Measurements from ENCODE around the gene CCDC73. TPM values are rescaled to one million over a fixed set of nuclear protein-coding genes. Genes with fewer than 3 reads are reported as not detected.

Gene CCDC73
- not detected for total RNA-seq
- under 1 TPM in 1 of 2 donors, not detected in 1; 0.01 TPM for polyA plus RNA-seq
- long read RNA-seq, donor 1, result 0 reads
- long read RNA-seq, donor 2, partial matches to known transcripts, result 0 of 1 reads
- long read RNA-seq, donor 2, other reads (novel, unspliced or antisense), result 1 of 1 reads
- long read RNA-seq, donor 3, result 0 reads

GRCh38 chr11:32794439-32794838 lies at the start of gene CCDC73:
CCDC73 (minus strand) TSS chr11:32794662; CDS start chr11:32760243, 34,419 bp downstream.
- DNase-seq (no peak), ATAC-seq (no peak)
- peaks cover 0 to 7% (median 0%) of the 10 kb centered on the region in 12 donors for H3K4me1 ChIP-seq
- intact Hi-C loops (cut with DNase I), result loop anchor here (5.0 to 10.0 kb wide), 7 partner anchors 80 to 472 kb away; partner anchors contain the start of gene EIF3M (in 1 of the 10)
- 90 to 94% (median 92%) methylated on average over 11 to 12 of the region's 12 CpGs for WGBS, 4 donors
- peaks cover 0 to 11% (median 0%) of the 10 kb centered on the region in 9 donors for H3K27me3 ChIP-seq
- H3K9me3 ChIP-seq, result no peaks in the 10 kb centered on the region
- TF ChIP-seq POLR2A (IDR thresholded peaks at IDR 0.05) (no peak), CTCF (IDR thresholded peaks at IDR 0.05) (no peak)
- no peak within 1 kb of the TSS for H3K27ac ChIP-seq
- H3K4me3 ChIP-seq, result no peak within 1 kb of the TSS
- no peaks in the 10 kb centered on the region for H3K36me3 ChIP-seq

GRCh38 chr11:32843544-32843943 lies 49.1 kb upstream of the CCDC73 start:
- WGBS, 4 donors, result 63 to 80% (median 72%) methylated on average over 3 of the region's 3 CpGs
- TF ChIP-seq CTCF (IDR thresholded peaks at IDR 0.05), result no peak
- TF ChIP-seq POLR2A (IDR thresholded peaks at IDR 0.05), result no peak
- no peaks in the 10 kb centered on the region for H3K4me1 ChIP-seq
- H3K27ac ChIP-seq, result no peak overlapping the region
- no peak overlapping the region for H3K4me3 ChIP-seq
- DNase-seq, result no peak
- peaks cover 0 to 5% (median 0%) of the 10 kb centered on the region in 12 donors for H3K9me3 ChIP-seq
- no peaks in the 10 kb centered on the region for H3K36me3 ChIP-seq
- intact Hi-C loops (cut with DNase I), result no loop called here
- H3K27me3 ChIP-seq, result peaks cover 0 to 5% (median 0%) of the 10 kb centered on the region in 9 donors
- ATAC-seq, result no peak

- TF ChIP-seq POLR2A (IDR thresholded peaks at IDR 0.05) (no peak), CTCF (IDR thresholded peaks at IDR 0.05) (no peak)
- ATAC-seq, result no peak
- H3K27me3 ChIP-seq, result peaks cover 0 to 5% (median 0%) of the 10 kb centered on the region in 9 donors
- WGBS, 4 donors, result 81 to 88% (median 85%) methylated on average over 2 of the region's 2 CpGs
- H3K36me3 ChIP-seq, result no peaks in the 10 kb centered on the region
- no peak for DNase-seq
- H3K4me3 ChIP-seq, result no peak overlapping the region
- H3K4me1 ChIP-seq, result no peaks in the 10 kb centered on the region
- H3K9me3 ChIP-seq, result no peaks in the 10 kb centered on the region
- no peak overlapping the region for H3K27ac ChIP-seq
- intact Hi-C loops (cut with DNase I), result no loop called here
Measured at GRCh38 chr11:32840587-32840986, 46.1 kb upstream of the CCDC73 start.

- no peaks in the 10 kb centered on the region for H3K36me3 ChIP-seq
- no peaks in the 10 kb centered on the region for H3K4me1 ChIP-seq
- 86 to 96% (median 91%) methylated on average over 2 of the region's 2 CpGs for WGBS, 4 donors
- ATAC-seq (no peak), DNase-seq (no peak)
- no peaks in the 10 kb centered on the region for H3K9me3 ChIP-seq
- intact Hi-C loops (cut with DNase I), result no loop called here
- no peak overlapping the region for H3K4me3 ChIP-seq
- no peak overlapping the region for H3K27ac ChIP-seq
- peaks cover 0 to 5% (median 0%) of the 10 kb centered on the region in 9 donors for H3K27me3 ChIP-seq
- TF ChIP-seq POLR2A (IDR thresholded peaks at IDR 0.05), result no peak
- no peak for TF ChIP-seq CTCF (IDR thresholded peaks at IDR 0.05)
Measured at GRCh38 chr11:32839308-32839707, 44.8 kb upstream of the CCDC73 start.
